Medulla oblongata (tissue), 1 donor: ENCODE results near the gene USP10.

ENCODE experiments used
- DNase-seq: peaks from one replicate; pipeline ENCODE4 v3.0.0-alpha.2; 2015; ENCODE audit errors: extremely low spot score

The USP10 gene

DNA sequence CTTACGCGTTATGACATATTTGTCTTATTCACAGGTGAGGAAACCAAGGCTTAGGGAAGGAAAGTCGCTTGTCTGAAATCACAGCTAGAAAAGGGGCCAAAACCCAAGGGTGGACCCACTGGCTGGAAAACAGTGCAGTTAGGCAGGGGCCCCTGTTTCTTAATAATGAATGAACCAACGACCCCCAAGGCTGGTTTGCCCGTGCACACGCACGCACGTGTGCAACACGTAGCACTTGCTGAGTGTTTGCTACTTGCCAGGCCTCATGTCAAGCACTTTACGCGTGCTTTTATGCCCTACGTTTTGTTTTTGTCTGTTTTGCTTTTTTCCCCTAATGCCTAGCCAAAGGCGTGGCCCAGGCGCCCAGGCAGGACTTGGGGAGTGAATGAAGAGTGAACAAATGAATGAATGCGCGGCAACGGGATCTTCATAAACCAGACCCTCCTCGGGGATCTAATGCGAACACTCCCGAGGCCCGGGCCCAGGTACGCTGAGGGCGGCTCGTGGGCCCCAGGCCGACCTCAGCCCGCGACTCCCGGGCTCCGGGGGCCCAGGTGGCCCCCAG, 571 bp upstream of the USP10 start:
- DNase-seq, result no peak

DNA sequence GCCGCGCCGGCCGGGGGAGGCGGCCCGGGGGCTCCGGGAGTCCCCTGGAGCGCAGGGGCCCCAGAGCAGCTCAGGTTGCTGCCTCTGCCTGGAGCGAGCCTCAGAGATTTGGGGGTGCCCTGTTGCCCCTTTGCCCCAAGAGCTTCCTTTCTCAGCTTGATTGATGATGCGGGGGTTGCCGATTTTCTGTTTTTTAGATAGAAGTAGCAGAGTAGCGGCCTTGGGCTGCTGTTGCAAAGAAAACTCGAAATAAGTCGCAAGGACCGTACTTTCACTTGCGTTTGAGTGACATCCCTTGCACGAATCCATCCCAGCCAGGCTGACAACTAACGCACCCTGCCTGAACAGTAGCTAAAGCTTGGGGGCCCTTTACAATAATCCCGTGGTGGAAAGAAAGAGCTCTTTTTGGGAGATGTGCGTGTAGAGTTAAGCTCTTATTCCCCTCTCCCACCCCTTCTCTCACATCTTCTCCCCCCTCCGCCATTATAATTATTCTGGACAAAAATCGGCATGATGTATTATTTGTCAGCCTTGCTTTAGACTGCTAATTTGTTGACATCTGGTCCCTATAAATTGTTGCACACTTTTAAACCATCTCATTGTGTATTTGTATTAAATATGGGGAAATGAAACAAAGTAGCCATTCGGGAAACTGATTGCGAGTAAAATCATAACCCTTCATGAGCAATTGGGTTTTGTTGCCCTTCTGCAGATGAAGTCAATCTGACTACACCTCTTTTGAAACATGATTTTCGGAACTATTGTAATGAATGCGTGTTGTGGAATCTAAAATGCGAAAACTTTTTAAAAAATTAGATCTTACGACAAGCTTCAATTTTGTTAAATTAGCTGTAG, 873 bp downstream of the USP10 start:
- peak; percentile 59 for DNase-seq

DNA sequence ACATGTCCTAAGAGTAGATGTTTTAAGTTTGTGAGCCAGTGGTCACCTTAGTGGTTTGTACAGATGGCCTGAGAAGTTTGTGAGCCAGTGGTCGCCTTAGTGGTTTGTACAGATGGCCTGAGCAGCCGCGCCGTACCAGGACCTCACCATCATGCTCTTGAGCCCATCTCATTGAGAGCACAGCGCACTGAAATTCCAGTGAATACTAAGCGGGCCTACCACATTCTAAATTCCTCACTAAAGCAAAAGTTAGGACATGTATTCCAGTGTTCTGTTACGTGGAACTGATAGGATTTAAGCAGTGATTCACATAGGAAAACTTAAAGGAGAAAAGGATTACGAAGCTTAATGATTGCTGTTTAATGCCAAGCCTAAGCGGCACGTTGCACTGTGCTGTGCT, 3.9 kb downstream of the USP10 start:
- DNase-seq, result no peak

DNA sequence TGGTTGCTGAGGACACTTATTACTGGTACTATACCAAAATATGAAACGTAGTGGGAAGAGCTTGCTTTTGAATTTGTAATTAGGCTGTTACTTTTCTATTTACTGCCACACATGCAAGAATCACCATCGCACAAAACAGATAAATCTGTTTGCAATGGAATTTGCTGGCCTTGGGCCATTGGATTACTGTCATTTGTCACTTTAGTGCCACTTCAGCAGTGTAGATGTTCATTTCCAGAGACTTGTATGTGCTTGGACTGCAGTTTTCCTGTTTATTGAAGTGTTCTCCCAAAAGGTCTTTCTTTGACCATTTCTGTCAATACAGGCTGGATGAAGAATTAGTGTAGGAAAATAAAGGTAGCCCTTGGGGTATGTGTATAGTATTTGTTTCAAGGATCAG, 4.5 kb downstream of the USP10 start:
- DNase-seq, result peak; percentile 15

DNA sequence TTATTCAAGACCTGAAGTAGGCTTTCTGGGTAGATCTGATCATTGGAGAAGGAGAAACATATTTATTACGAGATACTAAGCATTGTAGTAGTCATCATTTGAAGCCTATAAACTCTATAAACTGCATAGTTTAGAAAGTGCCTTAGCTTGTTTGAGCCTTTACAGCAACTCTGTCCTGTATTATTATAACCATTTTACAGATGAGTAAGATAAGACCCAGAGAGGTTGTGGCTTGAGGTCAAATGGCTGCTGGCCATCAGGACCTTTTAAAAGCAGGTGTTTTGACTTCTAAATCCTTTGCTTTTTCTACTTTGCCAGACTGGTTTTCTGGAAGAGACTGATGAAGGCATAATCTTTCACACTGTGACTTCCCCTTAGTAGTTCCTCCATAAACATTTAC, 7.1 kb downstream of the USP10 start:
- DNase-seq, result no peak

DNA sequence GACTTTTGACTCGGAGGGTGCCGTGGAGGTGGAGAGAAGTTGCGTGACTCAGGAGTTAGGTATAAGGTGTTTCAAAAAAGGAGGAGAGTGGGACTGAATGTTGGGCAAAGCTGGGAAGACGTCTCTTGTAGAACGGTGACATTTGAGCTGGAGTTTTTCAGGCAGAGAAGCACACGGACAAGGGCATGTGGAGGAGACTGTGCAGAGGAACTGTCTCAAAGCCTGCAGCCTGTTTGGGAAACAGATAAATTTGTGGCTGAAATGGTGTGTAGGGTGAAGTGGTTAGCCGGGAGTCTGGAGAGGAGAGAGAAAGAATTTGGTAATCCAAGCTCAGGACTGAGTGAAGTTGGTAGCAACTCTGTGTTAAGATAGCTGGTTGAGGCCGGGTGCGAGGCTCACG, 9.8 kb downstream of the USP10 start:
- DNase-seq, result no peak

DNA sequence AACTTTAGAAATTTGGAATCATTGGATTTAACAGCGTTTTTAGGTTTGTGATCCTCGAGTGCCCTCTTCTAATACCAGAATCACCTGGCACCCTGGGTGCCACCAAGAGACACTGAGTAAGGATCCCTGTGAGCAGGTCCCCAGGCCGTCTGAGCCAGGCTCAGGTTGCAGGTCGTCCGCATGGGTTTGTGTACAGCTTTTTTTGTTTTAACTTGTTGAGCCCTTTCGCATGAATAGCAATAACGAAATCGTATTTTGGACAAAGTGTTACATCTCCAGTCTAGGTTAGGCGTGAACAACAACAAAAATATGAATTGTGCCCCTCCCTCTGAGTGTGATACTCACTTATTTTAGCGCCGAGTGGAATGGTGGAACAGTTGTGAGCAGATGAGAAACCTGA, 10.9 kb downstream of the USP10 start:
- no peak for DNase-seq

DNA sequence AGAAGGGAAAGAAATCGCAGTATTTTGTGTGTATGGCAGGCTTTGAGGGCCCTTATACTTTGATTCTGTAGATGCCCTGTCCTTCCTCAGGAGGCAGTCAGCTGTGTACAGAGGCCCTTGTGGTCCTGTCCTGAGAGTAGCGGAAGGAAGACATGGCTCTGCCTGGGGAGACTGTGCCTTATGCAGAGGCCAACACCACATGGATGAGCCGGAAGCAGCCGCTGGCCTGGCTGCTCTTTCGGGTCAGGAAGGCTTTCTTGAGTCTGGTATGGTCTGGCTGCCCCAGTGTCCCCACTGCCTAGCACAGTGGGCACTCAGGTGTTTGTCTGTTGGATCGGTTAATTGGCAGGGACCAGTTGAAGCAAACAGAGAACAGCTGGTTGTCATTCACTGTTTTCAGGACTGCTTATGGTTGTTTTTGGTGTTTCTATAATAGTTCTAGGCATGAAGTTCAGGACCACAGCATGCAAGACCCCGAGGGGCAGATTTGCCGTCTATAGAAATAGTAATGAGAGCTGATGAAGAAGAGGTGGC, 12.4 kb downstream of the USP10 start:
- no peak for DNase-seq

DNA sequence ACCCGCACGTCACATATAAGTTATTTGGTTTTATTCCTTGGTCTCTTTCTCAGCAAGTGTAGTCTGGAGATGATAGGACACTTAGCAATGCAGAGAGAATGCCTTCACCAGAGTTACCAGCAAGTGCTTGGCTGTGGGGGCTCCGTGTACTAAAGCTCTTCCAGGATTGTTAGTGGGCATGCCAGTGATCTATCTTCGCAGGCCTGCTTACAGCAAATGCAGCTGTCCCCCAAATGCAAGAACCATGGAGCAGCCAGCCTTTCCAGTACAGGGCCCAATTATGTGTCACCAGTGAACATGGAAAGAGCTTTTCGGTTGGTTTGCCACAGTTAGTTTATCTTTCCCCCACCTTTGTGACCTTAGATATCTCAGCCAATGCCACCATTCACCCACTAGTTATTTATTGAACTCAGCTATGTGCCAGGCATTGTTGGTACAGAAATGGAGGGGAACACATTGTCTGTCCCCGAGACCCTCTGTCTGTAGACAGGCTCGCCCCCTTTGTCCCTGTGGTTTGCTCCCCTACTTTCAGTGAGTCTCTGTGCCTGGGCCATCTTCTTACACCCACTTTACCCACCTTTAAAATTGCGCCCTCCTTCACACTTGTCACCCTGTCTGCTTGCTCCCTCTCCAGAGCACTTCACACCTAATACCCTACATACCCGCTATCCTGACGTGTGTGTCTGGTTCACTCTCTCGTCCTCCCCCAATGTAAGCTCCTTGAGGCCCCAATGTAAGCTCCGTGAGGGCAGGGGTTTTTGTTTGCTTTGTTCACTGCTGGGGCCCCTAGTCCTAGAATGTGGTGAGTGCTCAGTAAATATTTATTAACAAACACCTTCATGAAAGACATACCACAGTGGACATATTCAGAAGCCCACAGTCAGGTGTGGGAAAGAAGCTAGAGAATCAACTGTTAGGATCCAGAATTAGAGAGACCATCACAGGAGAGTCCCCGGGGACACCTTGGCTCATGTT, 13.3 kb downstream of the USP10 start:
- no peak for DNase-seq

DNA sequence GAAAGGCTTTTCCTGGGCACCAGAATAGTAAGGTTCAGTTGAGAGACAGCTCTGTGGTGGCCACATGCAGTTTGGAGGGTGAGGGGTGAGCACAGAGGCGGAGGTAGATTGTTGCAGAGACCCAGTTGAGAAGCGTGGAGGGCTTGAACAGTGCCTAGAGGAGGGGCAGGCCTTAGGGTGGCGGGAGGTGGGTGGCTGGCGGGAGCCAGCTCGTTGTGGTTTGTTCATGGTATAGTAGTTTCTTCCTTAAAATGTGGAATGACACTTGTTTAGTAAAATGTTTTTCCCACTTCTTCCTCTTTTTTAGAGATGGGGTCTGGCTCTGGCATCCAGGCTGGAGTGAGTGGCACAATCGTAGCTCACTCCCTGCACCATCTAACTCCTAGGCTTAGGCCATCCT, 14.2 kb downstream of the USP10 start:
- no peak for DNase-seq

DNA sequence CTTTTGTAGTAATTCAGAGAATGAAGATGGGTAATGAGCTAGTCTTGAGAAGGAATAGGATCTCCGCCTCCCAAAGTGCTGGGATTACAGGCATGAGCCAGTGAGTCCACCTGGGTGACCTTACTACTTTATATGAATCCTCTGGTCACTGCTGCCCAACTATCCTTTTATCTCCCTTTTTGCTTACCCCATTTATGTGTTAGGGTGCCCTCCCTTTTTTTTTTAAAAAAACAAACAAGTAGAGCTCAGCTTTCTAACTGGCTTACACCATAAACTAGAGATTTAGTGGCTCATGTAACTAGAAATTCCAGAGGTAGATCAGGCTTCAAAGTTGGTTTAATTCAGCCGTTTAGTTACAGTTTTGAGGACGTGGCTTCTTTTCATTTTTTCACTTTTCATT, 15.6 kb downstream of the USP10 start:
- no peak for DNase-seq

DNA sequence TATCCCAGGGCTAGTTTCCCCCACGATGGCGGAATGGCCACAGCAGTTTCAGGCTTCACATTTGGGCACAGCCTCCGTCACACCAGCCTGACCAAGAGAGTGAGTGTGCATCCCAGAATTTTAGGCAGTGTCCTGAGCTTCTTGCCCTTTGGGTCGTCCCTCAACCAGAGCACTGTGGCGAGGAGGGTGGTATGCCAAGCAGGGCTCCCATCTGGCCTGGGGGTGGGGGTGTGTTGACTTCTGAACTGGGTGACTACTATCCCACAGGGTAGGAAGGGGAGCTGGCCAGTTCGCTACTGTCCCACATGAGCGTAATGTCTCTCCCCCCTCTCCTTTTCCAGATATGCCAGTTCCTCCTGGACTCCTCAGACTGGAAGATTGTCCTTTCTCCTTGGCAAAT, 16.1 kb downstream of the USP10 start:
- DNase-seq, result no peak

DNA sequence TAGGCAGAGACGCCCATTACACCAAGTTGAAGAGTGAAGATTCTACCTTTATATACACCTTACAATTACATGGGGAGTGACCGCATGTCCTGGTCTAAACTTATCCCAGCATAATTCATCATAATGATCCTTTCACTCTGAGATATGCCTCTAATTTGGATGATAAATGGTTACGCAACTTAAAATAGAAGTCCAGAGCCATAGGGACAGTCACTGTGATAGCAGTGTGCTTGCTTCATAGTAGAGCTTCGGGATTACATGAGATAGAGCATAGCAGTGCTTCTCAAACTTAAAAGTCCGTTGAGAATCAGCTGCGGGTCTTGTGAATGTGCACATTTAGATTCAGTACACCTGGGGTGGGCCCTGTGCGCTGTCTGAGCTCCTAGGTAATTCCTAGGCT, 16.9 kb downstream of the USP10 start:
- no peak for DNase-seq

DNA sequence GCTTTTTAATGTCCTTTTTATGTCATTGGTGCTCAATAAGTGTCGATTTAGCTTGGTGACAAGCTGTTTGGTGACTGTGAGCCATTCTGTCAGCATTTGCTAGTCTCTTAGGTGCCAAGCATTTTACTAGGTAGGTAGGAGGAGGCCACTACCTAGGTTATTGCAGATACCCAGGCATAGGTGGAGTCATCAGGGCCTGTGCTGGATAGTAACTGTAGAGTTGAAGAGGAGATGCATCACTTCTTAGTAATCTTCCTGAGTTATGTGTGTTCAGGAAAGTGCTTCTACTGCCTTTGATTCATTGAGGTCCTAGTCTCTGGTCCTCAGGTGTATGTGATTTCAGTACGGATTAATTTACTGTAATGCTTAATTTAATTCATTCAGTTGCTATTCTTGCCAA, 17.7 kb downstream of the USP10 start:
- no peak for DNase-seq

DNA sequence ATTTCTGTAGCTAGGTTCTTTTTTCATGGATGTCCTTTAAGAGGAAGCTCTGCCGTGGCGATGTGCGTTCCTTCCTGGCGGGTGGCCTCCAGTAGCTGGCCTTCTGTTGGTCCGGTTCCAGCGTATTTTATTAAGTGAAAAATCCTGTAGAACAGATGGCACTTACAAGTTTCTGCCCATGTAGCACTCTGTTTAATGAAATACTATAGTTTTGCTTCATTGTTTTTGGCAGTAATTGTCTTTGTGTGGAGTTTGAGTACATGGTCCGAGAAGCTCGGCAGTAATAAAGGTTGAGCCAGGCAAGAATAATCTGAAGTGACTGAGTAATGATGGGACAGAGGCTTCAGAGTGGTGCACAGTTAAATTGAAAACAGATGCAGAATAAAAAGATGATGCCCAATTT, 20.4 kb downstream of the USP10 start:
- no peak for DNase-seq

DNA sequence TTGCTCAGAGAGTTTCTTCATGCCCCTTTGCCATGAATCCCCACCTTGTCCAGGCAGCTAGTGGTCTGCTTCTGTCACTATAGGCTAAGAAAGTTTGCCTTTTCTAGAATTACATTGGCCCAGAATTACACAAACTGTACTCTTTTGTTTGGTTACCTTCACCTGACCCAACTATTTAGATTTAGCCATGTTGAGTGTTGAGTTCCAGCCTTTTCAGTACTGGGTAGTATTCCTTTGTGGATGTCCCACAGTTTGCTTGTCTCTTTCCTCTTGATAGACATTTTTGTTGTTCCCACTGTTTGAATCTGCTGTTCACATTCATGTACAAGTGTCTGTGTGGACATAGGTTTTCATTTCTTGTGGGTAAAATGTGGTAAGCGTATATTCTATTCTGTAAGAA, 22.3 kb downstream of the USP10 start:
- no peak for DNase-seq

DNA sequence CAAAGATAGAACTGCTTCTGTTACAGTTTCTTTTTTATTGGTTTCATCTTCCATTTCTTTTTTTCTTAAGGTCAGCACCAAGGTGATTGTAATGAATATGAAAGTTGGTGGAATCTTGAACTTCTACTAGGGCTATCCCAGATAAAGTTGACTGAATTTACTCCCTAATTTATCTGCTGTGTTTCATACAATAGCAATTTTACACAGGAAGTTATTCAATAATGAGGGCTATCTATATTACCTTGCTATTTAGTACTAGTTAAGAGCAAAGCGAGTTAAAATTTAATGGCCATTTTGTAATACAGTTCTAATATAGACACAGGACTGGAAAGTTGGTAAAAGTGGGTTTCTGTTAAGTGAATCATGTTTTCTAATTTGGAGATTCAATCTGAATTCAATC, 24.1 kb downstream of the USP10 start:
- no peak for DNase-seq

DNA sequence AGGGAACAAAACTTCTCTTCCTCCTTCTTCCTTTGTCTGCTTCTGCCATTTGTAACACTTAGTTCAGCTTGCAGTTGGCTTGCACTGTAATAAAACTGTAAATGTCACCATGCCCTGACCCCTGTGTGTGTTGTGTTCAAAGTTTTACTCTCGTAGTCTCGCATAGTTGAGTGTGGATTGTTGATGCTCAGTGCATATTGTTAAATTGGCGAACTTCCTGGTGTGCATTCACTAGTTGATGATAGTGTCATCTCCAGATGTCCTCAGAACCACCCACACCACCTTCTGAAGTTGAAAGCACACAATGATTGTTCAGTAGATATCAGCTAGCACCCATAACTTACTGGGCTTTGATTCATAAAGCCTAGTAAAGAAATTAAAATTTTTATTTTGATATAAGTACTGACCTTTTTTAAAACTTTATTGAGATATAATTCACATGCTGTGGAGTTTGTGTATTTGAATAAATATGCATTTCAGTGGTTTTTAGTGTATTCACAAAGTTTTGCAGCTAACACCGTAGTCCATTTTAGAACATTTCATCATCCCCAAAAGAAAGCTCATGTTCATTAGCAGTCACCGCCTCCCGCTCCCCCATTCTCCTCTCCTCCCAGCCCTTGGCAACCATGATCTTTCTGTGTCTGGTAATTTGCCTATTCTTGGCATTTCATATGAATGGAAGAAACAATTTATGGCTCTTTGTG, 25.0 kb downstream of the USP10 start:
- DNase-seq, result no peak

DNA sequence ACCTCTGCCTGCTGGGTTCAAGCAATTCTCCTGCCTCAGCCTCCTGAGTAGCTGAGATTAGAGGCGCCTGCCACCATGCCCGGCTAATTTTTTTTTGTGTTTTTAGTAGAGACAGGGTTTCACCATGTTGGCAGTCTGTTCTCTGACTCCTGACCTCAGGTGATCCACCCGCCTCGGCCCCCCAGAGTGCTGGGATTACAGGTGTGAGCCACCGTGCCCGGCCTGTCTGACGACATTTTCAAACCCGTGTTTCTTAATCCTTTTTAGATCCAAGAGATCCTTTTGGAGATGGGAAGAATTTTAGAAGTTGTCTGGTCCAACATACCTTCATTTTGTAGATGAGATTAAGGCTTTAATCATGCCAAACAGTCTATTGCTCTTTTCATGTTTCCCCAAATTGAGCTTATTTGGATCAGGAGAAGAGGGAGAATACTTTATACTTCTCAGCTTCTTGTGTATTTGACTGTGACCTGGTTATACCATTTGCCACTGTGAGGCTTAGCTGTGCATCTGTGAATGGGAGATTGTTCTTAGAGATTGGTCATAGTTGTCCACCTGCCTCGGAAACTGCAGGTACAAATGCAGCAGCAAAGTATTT, 25.8 kb downstream of the USP10 start:
- DNase-seq, result no peak

DNA sequence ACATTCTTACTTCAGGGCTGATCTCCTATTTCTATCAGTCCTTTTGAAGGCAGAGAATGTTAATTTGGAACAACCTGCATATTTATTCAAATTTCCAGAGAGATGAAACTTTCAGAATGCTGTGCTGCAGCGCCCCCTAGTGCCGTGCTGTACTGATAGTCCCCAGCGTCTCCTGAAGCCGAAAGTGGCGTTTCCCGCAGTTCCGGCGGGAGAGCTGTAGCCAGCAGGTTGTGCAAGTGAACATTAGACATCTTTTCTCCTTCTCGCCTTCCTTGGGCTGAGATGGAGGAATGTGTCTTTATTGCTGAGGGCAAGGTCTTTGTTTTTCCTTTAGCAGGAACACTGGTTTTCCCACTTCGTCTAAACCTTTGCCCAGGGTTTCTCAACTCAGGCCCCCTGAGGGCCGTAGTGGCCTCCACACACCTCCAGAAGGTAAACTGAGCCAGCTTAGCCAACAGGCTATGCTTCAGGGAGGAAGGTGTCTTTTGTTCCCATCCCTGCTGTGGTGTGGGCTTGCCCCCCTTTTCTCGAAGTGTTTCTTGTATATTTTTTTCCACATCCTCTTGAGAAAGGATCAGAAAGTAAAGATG, 26.4 kb downstream of the USP10 start:
- peak; percentile 93 for DNase-seq
